ENCODE data around the gene S100A7A.

S100A7A gene

GRCh38 chr1:153428791-153429190 lies 12.5 kb downstream of the S100A7A start:
- no peak overlapping the region for H2AFZ ChIP-seq (ENCODE audit: low read length)
- H3F3A ChIP-seq (ENCODE audit: insufficient read depth, low read length) = no peaks in the 10 kb centered on the region
- no peaks in the 10 kb centered on the region for H3K4me1 ChIP-seq (ENCODE audit: insufficient read depth, low read length, severe bottlenecking)
- H3K4me2 ChIP-seq (ENCODE audit: low read length) = no peak overlapping the region
- no peak overlapping the region for H3K9ac ChIP-seq (ENCODE audit: low read length)
- H3K27me3 ChIP-seq (ENCODE audit: insufficient read depth, low read length) = 0 out of 2 replicates have a peak, but pooled peaks cover 5% of the 10 kb centered on the region
- H3K4me3 ChIP-seq (ENCODE audit: low read depth, low read length, poor library complexity, severe bottlenecking) = no peak overlapping the region
- no peaks in the 10 kb centered on the region for H3K9me3 ChIP-seq (ENCODE audit: low read length)
- H3K79me2 ChIP-seq (ENCODE audit: insufficient read depth, low read length) = no peaks in the 10 kb centered on the region
- H4K20me1 ChIP-seq (ENCODE audit: insufficient read depth, low read length) = no peaks in the 10 kb centered on the region
- H3K27ac ChIP-seq (ENCODE audit: low read depth, low read length, poor library complexity, severe bottlenecking) = no peak overlapping the region
- TF ChIP-seq CTCF (IDR thresholded peaks at IDR 0.05; ENCODE audit: low read length) (no peak), EZH2 (IDR thresholded peaks at IDR 0.05; ENCODE audit: borderline replicate concordance, low read length) (no peak)
- H3K36me3 ChIP-seq (ENCODE audit: insufficient read depth, low read length) = no peaks in the 10 kb centered on the region
- no peaks in the 10 kb centered on the region for H3K9me2 ChIP-seq (ENCODE audit: low read depth, low read length)

GRCh38 chr1:153429266-153430165 lies 13.2 kb downstream of the S100A7A start:
- H3K36me3 ChIP-seq (ENCODE audit: insufficient read depth, low read length) = no peaks in the 10 kb centered on the region
- no peaks in the 10 kb centered on the region for H3K79me2 ChIP-seq (ENCODE audit: insufficient read depth, low read length)
- H3K9ac ChIP-seq (ENCODE audit: low read length) = no peak overlapping the region
- H3K4me2 ChIP-seq (ENCODE audit: low read length) = no peak overlapping the region
- no peak overlapping the region for H2AFZ ChIP-seq (ENCODE audit: low read length)
- 0 out of 2 replicates have a peak, but pooled peaks cover 5% of the 10 kb centered on the region for H3K27me3 ChIP-seq (ENCODE audit: insufficient read depth, low read length)
- no peaks in the 10 kb centered on the region for H4K20me1 ChIP-seq (ENCODE audit: insufficient read depth, low read length)
- no peaks in the 10 kb centered on the region for H3K9me2 ChIP-seq (ENCODE audit: low read depth, low read length)
- H3F3A ChIP-seq (ENCODE audit: insufficient read depth, low read length) = no peaks in the 10 kb centered on the region
- no peak overlapping the region for H3K27ac ChIP-seq (ENCODE audit: low read depth, low read length, poor library complexity, severe bottlenecking)
- H3K4me1 ChIP-seq (ENCODE audit: insufficient read depth, low read length, severe bottlenecking) = no peaks in the 10 kb centered on the region
- no peaks in the 10 kb centered on the region for H3K9me3 ChIP-seq (ENCODE audit: low read length)
- TF ChIP-seq EZH2 (IDR thresholded peaks at IDR 0.05; ENCODE audit: borderline replicate concordance, low read length) (no peak), CTCF (IDR thresholded peaks at IDR 0.05; ENCODE audit: low read length) (no peak)
- no peak overlapping the region for H3K4me3 ChIP-seq (ENCODE audit: low read depth, low read length, poor library complexity, severe bottlenecking)

DNA sequence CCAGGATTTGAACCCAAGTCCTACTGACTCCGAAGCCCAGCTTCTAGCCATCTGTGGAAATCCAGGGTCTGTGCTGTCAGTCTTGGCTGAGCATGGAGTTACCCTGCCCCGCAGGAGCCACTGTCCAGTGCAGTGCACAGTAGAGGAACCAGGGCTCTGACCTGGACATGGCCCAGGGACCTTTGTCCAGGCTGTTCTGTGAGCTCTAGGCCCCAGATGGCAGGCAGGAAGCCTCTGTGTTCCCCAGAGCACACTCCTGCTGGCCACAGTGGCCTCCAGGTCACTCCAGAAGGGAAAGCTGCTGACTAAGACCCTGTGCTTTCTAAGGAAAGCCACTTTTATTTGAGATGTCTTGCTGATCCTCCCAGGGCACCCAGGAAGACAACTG lies 13.8 kb downstream of the S100A7A start:
- Histone ChIP-seq H3K4me1 (ENCODE audit: insufficient read depth, low read length, severe bottlenecking) (no peaks in the 10 kb centered on the region), H3K27me3 (ENCODE audit: insufficient read depth, low read length) (0 out of 2 replicates have a peak, but pooled peaks cover 5% of the 10 kb centered on the region), H3K9me2 (ENCODE audit: low read depth, low read length) (no peaks in the 10 kb centered on the region), H3K79me2 (ENCODE audit: insufficient read depth, low read length) (no peaks in the 10 kb centered on the region), H3K4me2 (ENCODE audit: low read length) (no peak overlapping the region), H3K4me3 (ENCODE audit: low read depth, low read length, poor library complexity, severe bottlenecking) (no peak overlapping the region), H3F3A (ENCODE audit: insufficient read depth, low read length) (no peaks in the 10 kb centered on the region), H3K9ac (ENCODE audit: low read length) (no peak overlapping the region), H3K27ac (ENCODE audit: low read depth, low read length, poor library complexity, severe bottlenecking) (no peak overlapping the region), H4K20me1 (ENCODE audit: insufficient read depth, low read length) (no peaks in the 10 kb centered on the region), H2AFZ (ENCODE audit: low read length) (no peak overlapping the region), H3K9me3 (ENCODE audit: low read length) (no peaks in the 10 kb centered on the region), H3K36me3 (ENCODE audit: insufficient read depth, low read length) (no peaks in the 10 kb centered on the region)
- no peak for TF ChIP-seq EZH2 (IDR thresholded peaks at IDR 0.05; ENCODE audit: borderline replicate concordance, low read length)
- TF ChIP-seq CTCF (IDR thresholded peaks at IDR 0.05; ENCODE audit: low read length) = no peak
